Gastrocnemius medialis (tissue), 4 donors: ENCODE measurements around the gene HSPB8.

Experiments used
- CTCF ChIP-seq, 5 experiments: fragments of 450-650 bp in 3 of 5; fragments of 200-600 bp in 2 of 5; sonication (generic) in 2 of 5; IDR thresholded peaks in 4 of 5; conservative IDR thresholded peaks in 1 of 5; 1 replicate in 4 of 5; 2 replicates in 1 of 5; pipeline ENCODE4 v1.5.1; 2016 to 2019; ENCODE audit warnings: antibody characterized with exemption in 5 of 5, mild to moderate bottlenecking in 3 of 5, moderate library complexity in 3 of 5
- POLR2A ChIP-seq, 2 donors: fragments of 450-650 bp; IDR thresholded peaks; one replicate each; pipeline ENCODE4 v1.6.1; 2017; ENCODE audit warnings: antibody characterized with exemption in 2 of 2, mild to moderate bottlenecking in 2 of 2, moderate library complexity in 2 of 2

GRCh38 chr12:119129827-119130434 is 48.8 kb upstream of the HSPB8 start:
- TF ChIP-seq CTCF (IDR thresholded peaks at IDR 0.05 in 4 of 5, conservative IDR thresholded peaks at IDR 0.05 in 1 of 5) (no peak), POLR2A (IDR thresholded peaks at IDR 0.05) (no peak)
